Esophagus squamous epithelium (tissue), 5 donors: Measurements from ENCODE around the gene SPRTN. TPM values are rescaled to one million over a fixed set of nuclear protein-coding genes. Genes with fewer than 3 reads are reported as not detected.

ENCODE experiments used
- DNase-seq: peaks from one replicate; lab custom pipeline; 2025; lab: John Stamatoyannopoulos, UW
- H3K27ac ChIP-seq, 4 donors: fragments of 200-600 bp; sonication (generic); one replicate each; pipeline ENCODE4 v1.5.1; 2016 to 2019; ENCODE audit warnings: mild to moderate bottlenecking in 1 of 4
- H3K27me3 ChIP-seq, 4 donors: fragments of 200-600 bp; sonication (generic); 1 replicate in 3 of 4; 2 replicates in 1 of 4; pipeline versions ENCODE4 v1.5.1 to v1.6.0; 2017 to 2021; ENCODE audit warnings: antibody characterized with exemption in 1 of 4
- H3K36me3 ChIP-seq, 3 donors: fragments of 200-600 bp; sonication (generic); one replicate each; pipeline ENCODE4 v1.5.1; 2016 to 2019
- H3K4me1 ChIP-seq, 3 donors: fragments of 200-600 bp; sonication (generic); one replicate each; pipeline ENCODE4 v1.5.1; 2017 to 2019
- H3K4me3 ChIP-seq, 4 donors: fragments of 200-600 bp; sonication (generic); 1 replicate in 3 of 4; 2 replicates in 1 of 4; pipeline ENCODE4 v1.5.1; 2016 to 2019; ENCODE audit warnings: mild to moderate bottlenecking in 2 of 4, moderate library complexity in 1 of 4
- H3K9me3 ChIP-seq, 3 donors: fragments of 200-600 bp; sonication (generic); one replicate each; pipeline ENCODE4 v1.5.1; 2016 to 2019
- CTCF ChIP-seq, 6 experiments: fragments of 450-650 bp in 4 of 6; fragments of 200-600 bp in 2 of 6; sonication (generic) in 2 of 6; IDR thresholded peaks; one replicate each; pipeline ENCODE4 v1.5.1; 2016 to 2019; ENCODE audit warnings: antibody characterized with exemption in 6 of 6, mild to moderate bottlenecking in 4 of 6, moderate library complexity in 4 of 6
- POLR2A ChIP-seq, 4 donors: fragments of 450-650 bp; IDR thresholded peaks; one replicate each; pipeline ENCODE4 v1.6.1; 2017; ENCODE audit warnings: antibody characterized with exemption in 4 of 4, mild to moderate bottlenecking in 4 of 4, moderate library complexity in 3 of 4
- WGBS, 2 donors: methylation state at CpG; one replicate each; pipeline ENCODE4 v1.1.5; 2018; 5-methylcytosine and 5-hydroxymethylcytosine counted together
- intact Hi-C: fragments of 100-400 bp; cut with DNase I; formaldehyde crosslinking; loops from one replicate; pipeline ENCODE4 v1.15.0; 2022
- total RNA-seq, 4 donors: library from RNA; depleted of rRNA; stranded (reverse); fragments of >200 nt; gene quantifications; one replicate each; pipeline ENCODE4 v1.1.0, GENCODE V29; 2016
- donor health status: DM: yes; HTN: yes; CAD: no.

Gene SPRTN
- total RNA-seq, 4 donors from 2014 or later = 10.9 to 22.9 (median 16.9) TPM

DNA sequence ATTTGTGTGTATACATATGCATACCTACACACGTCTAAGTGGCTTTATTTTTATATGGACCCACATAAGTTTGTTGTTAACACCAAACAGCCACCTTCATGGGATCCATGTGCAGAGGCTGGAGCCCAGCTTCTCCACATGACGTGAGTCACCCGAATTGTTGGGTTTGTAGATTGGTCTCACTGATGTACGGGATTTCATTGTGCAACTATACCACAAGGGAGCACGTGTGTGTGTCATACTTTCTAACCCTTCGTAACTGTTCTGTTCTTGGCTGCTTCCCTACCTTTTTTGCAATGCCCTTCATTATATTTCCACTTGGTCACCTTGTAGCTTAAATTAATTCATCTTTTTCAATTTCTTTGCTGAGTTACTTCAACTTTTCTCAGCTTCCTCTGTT is 21.0 kb downstream of the SPRTN start:
- Histone ChIP-seq H3K36me3 (peaks cover 0 to 19% (median 0%) of the 10 kb centered on the region in 3 donors), H3K4me1 (peaks cover 0 to 11% (median 0%) of the 10 kb centered on the region in 3 donors), H3K27ac (no peak overlapping the region), H3K9me3 (no peaks in the 10 kb centered on the region), H3K4me3 (no peak overlapping the region), H3K27me3 (no peaks in the 10 kb centered on the region)
- no peak for DNase-seq
- no peak for TF ChIP-seq CTCF (IDR thresholded peaks at IDR 0.05)
- no peak for TF ChIP-seq POLR2A (IDR thresholded peaks at IDR 0.05)
- intact Hi-C loops = loop anchor here (5.0 kb wide), 1 partner anchor 248 kb away; no protein-coding TSS in a partner anchor
- WGBS, 2 donors = 30 to 62% methylated on average over 6 of the region's 6 CpGs

- no peak for DNase-seq
- no peaks in the 10 kb centered on the region for H3K27me3 ChIP-seq
- 92% methylated on average over 1 of the region's 1 CpG for WGBS, 2 donors
- H3K9me3 ChIP-seq = no peaks in the 10 kb centered on the region
- peaks cover 0 to 51% (median 0%) of the 10 kb centered on the region in 3 donors for H3K36me3 ChIP-seq
- intact Hi-C loops = no loop called here
- peaks cover 0 to 11% (median 0%) of the 10 kb centered on the region in 3 donors for H3K4me1 ChIP-seq
- H3K27ac ChIP-seq = no peak overlapping the region
- no peak overlapping the region for H3K4me3 ChIP-seq
- no peak for TF ChIP-seq POLR2A (IDR thresholded peaks at IDR 0.05)
- no peak for TF ChIP-seq CTCF (IDR thresholded peaks at IDR 0.05)
These were observed 24.2 kb downstream of the SPRTN start for GRCh38 chr1:231362325-231362724.

DNA sequence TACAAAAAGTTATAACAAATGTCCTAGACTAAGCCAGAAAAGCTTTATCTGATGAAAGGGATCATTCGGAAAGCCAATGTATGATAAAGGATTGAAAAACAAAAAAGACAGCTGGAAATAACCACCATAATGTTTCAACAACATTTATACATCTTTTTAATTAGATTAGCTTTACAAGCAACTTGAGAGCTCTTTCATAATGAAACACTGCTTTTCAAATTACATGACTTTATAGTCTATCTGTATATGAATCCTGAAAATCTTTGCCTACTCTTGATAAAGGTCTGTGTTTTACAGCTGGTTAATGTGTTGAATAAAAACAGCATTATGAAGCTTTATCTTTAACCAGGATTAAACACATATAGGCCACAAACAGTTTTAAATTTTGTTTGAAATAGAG is 25.5 kb downstream of the SPRTN start:
- intact Hi-C loops = no loop called here
- no peak for TF ChIP-seq CTCF (IDR thresholded peaks at IDR 0.05)
- TF ChIP-seq POLR2A (IDR thresholded peaks at IDR 0.05) = no peak
- WGBS, 2 donors = 58 to 78% methylated on average over 1 of the region's 1 CpG
- Histone ChIP-seq H3K9me3 (no peaks in the 10 kb centered on the region), H3K4me3 (no peak overlapping the region), H3K4me1 (peaks cover 0 to 3% (median 0%) of the 10 kb centered on the region in 3 donors), H3K36me3 (peaks cover 0 to 64% (median 0%) of the 10 kb centered on the region in 3 donors), H3K27me3 (no peaks in the 10 kb centered on the region), H3K27ac (no peak overlapping the region)
- no peak for DNase-seq

DNA sequence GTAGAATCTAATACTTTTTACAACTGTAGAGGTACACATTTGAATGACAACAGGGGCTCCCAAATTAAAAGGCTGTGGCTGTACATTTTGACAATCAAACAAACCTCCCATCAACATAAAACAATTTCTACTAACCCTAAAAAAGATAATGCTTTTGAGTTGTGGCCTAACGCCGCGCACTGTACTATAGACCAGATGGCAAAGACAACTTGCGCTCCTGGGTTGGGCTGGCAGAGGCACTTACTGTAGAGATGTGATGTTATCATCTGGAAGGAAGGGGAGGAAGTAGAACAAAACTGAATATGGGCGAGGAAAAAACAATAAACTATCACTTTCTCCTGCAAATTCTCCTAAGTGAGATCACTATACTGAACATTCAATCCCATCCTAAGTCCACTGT is 26.1 kb downstream of the SPRTN start:
- no peaks in the 10 kb centered on the region for H3K9me3 ChIP-seq
- H3K4me1 ChIP-seq = no peaks in the 10 kb centered on the region
- intact Hi-C loops = no loop called here
- no peaks in the 10 kb centered on the region for H3K27me3 ChIP-seq
- H3K36me3 ChIP-seq = peaks cover 0 to 70% (median 0%) of the 10 kb centered on the region in 3 donors
- DNase-seq = no peak
- no peak overlapping the region for H3K27ac ChIP-seq
- WGBS, 2 donors = 89 to 93% methylated on average over 5 of the region's 5 CpGs
- no peak overlapping the region for H3K4me3 ChIP-seq
- TF ChIP-seq CTCF (IDR thresholded peaks at IDR 0.05) (no peak), POLR2A (IDR thresholded peaks at IDR 0.05) (no peak)

DNA sequence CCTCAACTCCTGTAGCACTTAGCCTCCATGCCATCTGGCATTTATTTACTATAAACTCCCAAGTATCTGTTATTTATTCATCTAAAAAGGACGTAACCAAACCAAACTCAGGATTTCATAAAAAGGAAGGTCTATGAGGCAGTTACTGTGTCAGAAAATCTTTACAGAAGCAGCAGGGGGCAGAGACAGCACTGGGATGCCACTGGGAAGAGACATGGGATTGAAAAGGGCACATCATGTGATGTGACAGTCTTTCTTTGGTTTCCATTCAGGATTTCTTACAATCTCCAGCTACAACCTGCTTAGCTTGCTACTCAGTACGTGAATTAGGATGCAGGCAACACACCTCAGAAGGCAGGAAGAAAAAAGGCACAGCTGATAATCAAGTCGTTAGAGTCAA is 31.2 kb downstream of the SPRTN start:
- Histone ChIP-seq H3K27ac (no peak overlapping the region), H3K9me3 (no peaks in the 10 kb centered on the region), H3K36me3 (peaks cover 0 to 74% (median 0%) of the 10 kb centered on the region in 3 donors), H3K27me3 (no peaks in the 10 kb centered on the region), H3K4me3 (no peak overlapping the region), H3K4me1 (no peaks in the 10 kb centered on the region)
- intact Hi-C loops = no loop called here
- no peak for TF ChIP-seq CTCF (IDR thresholded peaks at IDR 0.05)
- WGBS, 2 donors = 80 to 89% methylated on average over 3 of the region's 3 CpGs
- no peak for DNase-seq
